HPDE6-E6E7 (cell line): ENCODE measurements around the gene NEDD4.
"Not testable (repeated sequence)": the region's sequence is repeated elsewhere in the genome, so short reads cannot be mapped to it uniquely, and the experiment has no call there.

Experiments
- DNase-seq: peaks from one replicate; pipeline ENCODE4 v3.0.0; 2011; ENCODE audit warnings: missing footprints; ENCODE audit errors: extremely low spot score

The NEDD4 gene

DNA sequence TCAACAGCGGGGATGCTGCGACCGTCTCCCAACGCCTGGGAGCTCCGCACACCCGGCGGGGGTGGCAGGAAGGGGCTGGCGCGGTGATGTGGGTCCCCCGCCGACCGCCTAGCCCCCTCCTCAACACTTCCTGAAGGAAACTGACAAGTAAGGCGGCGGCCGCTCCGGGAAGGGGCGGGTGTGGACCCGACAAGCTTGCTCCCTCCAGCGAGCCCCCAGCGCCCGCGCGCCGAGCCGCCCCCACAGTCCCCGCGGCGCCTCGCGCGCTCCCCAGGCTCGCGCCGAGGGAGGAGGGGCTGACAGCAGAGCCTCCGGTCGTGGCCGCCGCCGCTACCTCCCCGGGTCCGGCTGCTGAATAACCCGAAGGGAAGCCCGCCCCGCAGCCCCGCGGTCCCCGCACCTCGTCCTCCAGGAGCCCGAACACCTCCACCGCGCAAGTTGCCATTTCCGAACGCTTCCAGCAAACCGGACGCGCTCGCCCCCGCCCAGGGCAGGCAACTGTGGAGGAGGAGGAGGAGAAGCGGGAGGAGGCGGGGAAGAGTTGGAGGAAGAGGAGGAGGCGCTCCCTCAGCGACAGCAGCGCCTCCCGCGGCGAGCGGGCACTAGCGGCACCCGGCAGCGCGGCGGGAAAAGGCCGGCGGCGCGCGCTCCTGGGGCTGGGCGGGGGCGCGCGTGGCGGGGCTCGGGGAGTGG, at the start of gene NEDD4:
TSS of gene NEDD4 (minus strand) at position 502 of the 693 bp plus-strand sequence. CDS start at position 445, 57 bp downstream.
- DNase-seq: peak; percentile 71

- DNase-seq: no peak
Observed at GRCh38 chr15:56042498-56042897, 49.1 kb upstream of the NEDD4 start.

- DNase-seq: no peak
Observed at GRCh38 chr15:56042031-56042430, 48.6 kb upstream of the NEDD4 start.

DNA sequence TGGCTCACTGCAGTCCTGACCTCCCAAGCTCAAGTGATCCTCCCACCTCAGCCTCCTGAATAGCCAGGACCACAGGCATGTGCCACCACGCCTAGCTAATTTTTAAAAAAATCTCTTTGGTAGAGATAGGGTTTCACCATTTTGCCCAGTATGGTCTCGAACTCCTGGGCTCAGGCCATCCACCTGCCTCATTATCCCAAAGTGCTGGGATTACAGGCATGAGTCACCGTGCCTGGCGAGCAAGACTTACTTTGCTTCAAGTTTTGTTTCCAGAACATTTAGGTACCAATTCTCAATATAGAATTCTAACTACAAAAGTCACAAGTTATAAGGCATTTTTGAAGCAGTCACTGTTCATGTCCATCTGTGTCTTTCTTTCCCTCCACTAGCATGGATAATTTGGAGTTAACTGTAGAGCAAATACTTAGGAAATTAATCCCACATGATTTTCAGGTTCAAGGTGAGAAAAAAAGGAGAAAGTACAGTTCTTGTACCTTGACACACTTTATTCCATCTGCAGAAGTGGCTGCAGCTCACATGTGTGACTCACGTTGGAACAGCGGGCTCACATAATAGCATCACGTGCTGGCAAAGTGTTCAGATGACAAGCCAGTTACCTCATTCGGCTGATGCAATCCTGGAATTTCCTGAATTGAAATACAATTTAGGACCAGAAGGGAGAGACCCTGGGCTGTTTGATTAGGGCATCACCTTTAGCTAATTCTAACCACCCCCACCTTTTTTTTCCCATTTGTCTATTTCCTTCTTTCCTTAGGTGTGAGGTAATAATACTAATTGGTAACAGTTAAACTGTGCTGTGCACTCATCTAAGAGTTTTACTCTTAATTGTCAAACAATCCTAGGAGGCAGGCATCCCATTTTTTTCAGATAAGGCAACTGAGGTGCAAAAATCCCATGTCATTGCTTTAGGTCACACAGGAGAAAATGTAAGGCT, 46.9 kb upstream of the NEDD4 start:
- DNase-seq: peak; percentile 80

GRCh38 chr15:56038707-56039106, 45.3 kb upstream of the NEDD4 start:
- no peak for DNase-seq

GRCh38 chr15:56038015-56038414, 44.6 kb upstream of the NEDD4 start:
- DNase-seq: no peak

- no peak for DNase-seq
Observed at GRCh38 chr15:56036546-56037067, 43.2 kb upstream of the NEDD4 start.

- DNase-seq: no peak
Observed at GRCh38 chr15:56035166-56035565, 41.8 kb upstream of the NEDD4 start.

- no peak for DNase-seq
Observed at GRCh38 chr15:56034514-56034913, 41.1 kb upstream of the NEDD4 start.

GRCh38 chr15:56032373-56032772, 39.0 kb upstream of the NEDD4 start:
- DNase-seq: no peak

DNA sequence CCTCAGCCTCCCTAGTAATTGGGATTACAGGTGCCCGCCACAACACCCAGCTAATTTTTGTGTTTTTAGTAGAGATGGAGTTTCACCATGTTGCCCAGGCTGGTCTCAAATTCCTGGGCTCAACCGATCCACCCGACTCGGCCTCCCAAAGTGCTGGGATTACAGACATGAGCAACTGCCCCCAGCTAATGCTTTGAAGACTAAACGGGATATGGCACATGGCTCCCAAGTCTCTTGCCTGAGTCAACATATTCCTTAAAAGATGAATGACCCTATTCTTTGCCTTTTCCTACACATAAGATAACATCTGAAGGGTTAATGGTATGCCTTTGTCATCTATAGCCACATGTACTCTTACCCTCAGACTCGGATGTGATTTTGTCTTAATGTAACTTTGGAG, 38.4 kb upstream of the NEDD4 start:
- no peak for DNase-seq

GRCh38 chr15:56031402-56031801, 38.0 kb upstream of the NEDD4 start:
- no peak for DNase-seq

- no peak for DNase-seq
Observed at GRCh38 chr15:56028430-56028829, 35.0 kb upstream of the NEDD4 start.

DNA sequence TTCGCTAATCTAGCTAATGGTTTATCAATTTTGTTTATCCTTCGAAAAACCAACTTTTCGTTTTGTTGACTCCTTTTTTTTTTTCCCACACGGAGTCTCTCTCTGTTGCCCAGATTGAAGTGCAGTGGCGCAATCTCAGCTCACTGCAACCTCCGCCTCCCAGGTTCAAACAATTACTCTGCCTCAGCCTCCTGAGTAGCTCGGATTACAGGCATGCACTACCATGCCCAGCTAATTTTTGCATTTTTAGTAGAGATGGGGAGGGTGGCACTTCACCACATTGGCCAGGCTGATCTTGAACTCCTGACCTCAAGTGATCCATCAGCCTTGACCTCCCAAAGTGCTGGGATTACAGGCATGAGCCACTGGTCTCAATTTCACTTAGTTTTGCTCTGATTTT, 29.7 kb upstream of the NEDD4 start:
- DNase-seq: not testable (repeated sequence)

DNA sequence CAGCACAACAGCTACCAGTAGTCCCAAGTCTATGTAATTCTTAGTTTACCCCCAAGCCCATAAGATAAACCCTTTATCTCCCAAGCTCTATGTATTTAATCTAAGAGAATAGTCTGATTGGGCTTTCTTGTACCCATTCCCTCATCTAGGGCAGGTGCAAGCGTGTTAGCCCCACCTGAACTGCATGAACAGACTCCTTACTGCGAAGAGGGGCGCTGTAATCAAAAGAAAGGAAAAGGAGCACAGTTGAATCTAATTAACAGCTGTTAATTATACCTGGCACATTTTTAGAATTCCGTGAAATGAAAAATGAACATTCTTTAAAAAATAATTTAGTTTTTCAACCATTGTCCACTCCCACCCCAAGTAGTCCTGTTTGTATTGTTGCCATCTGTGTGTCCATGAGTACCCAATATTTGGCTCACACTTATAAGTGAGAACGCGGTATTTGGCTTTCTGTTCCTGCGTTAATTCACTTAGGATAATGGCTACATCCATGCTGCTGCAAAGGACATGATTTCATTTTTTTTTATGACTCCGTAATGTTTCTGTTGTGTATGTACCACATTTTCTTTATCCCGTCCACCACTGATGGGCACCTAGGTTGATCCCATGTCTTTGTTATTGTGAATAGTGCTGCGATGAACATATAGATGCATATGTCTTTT, 26.5 kb upstream of the NEDD4 start:
- no peak for DNase-seq

DNA sequence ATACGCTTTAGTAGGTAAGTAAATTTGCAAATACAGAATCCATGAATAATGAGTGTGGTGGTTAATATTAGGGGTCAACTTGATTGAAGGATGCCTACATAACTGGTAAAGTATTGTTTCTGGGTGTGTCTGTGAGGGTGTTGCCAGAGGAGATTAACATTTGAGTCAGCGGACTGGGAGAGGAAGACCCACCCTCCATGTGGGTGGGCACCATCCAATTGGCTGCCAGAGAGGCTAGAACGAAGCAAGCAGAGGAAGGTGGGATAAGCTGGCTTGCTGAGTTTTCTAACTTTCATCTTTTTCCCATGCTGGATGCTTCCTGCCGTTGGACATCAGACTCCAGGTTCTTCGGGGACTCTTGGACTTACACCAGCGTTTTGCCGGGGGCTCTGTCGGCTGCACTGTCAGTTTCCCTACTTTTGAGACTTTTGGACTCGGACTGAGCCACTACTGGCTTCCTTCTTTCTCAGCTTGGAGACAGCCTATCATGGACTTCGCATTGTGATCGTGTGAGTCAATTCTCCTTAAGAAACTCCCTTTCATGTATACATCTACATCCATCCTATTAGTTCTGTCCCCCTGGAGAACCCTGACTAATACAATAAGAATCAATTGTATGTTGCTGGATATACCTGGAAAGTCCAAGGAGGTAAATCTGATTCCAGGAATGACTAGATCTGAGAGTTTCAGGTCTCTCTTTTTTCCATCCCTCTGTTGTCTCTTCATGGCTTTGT, 25.8 kb upstream of the NEDD4 start:
- DNase-seq: no peak

- no peak for DNase-seq
Observed at GRCh38 chr15:56017920-56018319, 24.5 kb upstream of the NEDD4 start.

DNA sequence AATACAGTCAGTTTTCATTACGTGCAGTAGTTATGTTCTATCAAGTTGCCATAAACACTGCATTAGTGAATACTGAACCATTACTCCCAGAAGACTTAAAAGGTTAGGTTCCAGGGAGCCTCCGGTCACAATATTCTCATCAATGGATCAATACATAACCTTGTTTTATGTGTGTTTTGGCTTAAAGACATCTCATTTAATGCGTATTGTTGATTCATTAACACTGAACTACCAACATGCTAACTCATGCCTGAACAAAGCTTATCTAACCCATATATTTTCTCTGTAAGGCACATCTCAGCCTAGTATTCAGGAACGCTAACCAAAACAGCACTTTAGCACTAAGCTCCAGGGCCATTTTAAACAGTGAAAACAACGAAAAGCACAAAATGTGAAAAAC, 24.1 kb upstream of the NEDD4 start:
- no peak for DNase-seq

DNA sequence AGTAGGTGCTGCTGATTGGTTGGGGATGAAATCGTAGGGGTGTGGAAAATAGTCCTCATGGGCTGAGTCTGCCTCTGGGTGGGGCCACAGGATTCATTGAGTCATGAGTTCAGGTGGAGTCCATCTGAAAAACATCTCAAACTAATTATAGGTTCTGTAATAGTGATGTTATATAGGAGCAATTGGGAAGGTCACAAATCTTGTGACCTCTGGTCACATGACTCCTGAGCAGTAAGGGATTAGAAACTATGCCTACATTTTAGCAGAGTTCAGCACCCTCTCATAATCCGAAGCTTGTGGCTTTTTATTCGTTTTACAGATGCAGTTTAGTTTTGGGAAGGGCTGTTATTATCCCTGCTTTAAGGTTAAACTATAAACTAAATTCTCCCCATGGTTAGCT, 22.9 kb upstream of the NEDD4 start:
- DNase-seq: no peak

DNA sequence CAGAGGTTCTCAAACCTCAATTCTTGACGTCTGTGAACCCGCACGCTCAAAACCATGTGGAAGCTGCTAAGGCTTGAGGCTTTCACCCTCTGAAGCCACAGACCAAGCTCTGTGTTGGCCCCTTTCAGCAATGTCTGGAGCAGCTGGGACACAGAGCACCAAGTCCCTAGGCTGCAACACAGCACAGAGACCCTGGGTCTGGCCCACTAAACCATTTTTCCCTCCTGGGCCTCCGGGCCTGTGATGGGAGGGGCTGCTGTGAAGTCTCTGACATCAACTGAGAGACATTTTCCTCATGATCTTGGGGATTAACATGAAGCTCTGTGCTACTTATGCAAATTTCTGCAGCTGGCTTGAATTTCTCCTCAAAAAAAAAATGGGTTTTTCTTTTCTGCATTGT, 21.3 kb upstream of the NEDD4 start:
- DNase-seq: no peak

GRCh38 chr15:56007053-56007452, 13.6 kb upstream of the NEDD4 start:
- not testable (repeated sequence) for DNase-seq
